Astrocyte of the spinal cord (primary cell): Measurements from ENCODE around the gene EXOC3L2.

Experiments
- DNase-seq: peaks from one replicate; pipeline ENCODE4 v3.0.0; 2011; ENCODE audit warnings: low read depth, low spot score
- H3K4me3 ChIP-seq: 2 replicates; pipeline ENCODE4 v1.5.1; 2011; ENCODE audit warnings: low read depth, mild to moderate bottlenecking, low read length, moderate library complexity
- in situ Hi-C: cut with HindIII; loops from 2 replicates; pipeline ENCODE4 v1.10.0; 2017; ENCODE audit warnings: low sequenced_read_pairs
- TF ChIP-seq, protein P1 (sequence below): IDR thresholded peaks from 2 replicates; pipeline ENCODE4 v1.5.1; 2012; ENCODE audit warnings: low read depth, mild to moderate bottlenecking, low read length, inconsistent platforms

Gene EXOC3L2

DNA sequence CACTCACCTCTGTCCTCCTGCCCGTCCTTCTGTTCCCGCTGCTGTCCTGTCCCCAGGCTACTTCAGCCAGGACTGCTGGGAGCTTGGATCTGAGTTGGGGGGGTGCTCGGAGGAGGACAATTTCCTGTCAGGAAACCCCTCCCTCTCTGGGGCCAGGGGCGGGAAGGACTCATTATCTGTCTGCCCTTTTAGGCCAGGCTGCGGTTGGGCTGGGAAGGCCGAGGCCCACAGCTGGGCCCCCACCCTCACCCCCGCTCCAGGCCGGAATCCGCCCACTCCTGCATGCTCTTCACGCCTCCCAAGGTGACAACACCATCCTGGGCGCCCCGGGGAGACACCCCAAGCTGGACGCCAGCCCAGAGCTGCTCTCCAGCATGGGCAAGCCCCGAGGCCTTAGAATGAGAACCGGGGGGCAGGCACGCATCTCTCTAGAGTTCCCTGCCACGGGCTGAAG, at the start of gene EXOC3L2:
Gene EXOC3L2, minus strand, starts transcription at position 74 of the 454 bp plus-strand sequence. CDS start 6,362 bp downstream, outside the sequence.
- TF ChIP-seq, protein P1, sequence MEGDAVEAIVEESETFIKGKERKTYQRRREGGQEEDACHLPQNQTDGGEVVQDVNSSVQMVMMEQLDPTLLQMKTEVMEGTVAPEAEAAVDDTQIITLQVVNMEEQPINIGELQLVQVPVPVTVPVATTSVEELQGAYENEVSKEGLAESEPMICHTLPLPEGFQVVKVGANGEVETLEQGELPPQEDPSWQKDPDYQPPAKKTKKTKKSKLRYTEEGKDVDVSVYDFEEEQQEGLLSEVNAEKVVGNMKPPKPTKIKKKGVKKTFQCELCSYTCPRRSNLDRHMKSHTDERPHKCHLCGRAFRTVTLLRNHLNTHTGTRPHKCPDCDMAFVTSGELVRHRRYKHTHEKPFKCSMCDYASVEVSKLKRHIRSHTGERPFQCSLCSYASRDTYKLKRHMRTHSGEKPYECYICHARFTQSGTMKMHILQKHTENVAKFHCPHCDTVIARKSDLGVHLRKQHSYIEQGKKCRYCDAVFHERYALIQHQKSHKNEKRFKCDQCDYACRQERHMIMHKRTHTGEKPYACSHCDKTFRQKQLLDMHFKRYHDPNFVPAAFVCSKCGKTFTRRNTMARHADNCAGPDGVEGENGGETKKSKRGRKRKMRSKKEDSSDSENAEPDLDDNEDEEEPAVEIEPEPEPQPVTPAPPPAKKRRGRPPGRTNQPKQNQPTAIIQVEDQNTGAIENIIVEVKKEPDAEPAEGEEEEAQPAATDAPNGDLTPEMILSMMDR, result no peak
- no peak within 1 kb of the TSS for H3K4me3 ChIP-seq
- no peak for DNase-seq
- in situ Hi-C loops, result no loop called here

- TF ChIP-seq, protein P1, result no peak
- in situ Hi-C loops, result no loop called here
- no peak for DNase-seq
- no peak overlapping the region for H3K4me3 ChIP-seq
These were observed 49.3 kb upstream of the EXOC3L2 start for GRCh38 chr19:45294291-45295029.

- in situ Hi-C loops, result no loop called here
- TF ChIP-seq, protein P1, result no peak
- H3K4me3 ChIP-seq, result no peak overlapping the region
- no peak for DNase-seq
These were observed 48.5 kb upstream of the EXOC3L2 start for GRCh38 chr19:45293682-45294081.

- DNase-seq, result no peak
- H3K4me3 ChIP-seq, result no peak overlapping the region
- TF ChIP-seq, protein P1, result no peak
- in situ Hi-C loops, result no loop called here
These were observed 46.6 kb upstream of the EXOC3L2 start for GRCh38 chr19:45291834-45292233.

- TF ChIP-seq, protein P1, result no peak
- DNase-seq, result no peak
- in situ Hi-C loops, result no loop called here
- no peak overlapping the region for H3K4me3 ChIP-seq
These were observed 45.2 kb upstream of the EXOC3L2 start for GRCh38 chr19:45290381-45290931.

DNA sequence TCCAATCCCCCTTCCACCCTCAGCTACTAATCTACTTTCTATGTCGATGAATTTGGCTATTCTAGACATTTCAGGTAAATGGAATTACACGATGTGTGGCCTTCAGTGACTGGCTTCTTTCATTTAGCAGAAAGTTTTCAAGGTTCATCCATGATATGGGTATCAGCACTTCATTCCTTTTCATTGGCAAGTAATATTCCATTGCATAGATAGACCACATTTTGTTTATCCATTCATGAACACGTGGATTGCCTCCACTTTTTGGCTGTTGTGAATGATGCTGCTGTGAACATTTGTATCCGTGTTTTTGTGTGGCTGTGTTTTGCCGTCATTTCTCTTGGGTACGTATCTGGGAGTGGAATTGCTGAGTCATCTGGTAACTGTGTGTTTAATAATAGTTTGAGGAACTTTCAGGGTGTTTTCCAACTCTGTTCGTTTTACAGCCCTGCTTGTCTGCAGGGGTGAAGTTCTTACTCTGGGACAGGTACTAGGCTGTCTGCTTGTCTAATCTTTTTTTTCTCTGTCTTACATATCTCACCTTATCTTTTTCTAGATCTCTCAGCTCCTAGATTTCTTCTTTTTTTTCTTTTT, 38.3 kb upstream of the EXOC3L2 start:
- in situ Hi-C loops, result no loop called here
- DNase-seq, result no peak
- H3K4me3 ChIP-seq, result no peak overlapping the region
- TF ChIP-seq, protein P1, result no peak
